K562 (cell line): ENCODE results near the gene CREB3L2. TPM values are rescaled to one million over a fixed set of nuclear protein-coding genes. Genes with fewer than 3 reads are reported as not detected.

Experiments used
- ATF6 ChIP-seq: sonication (generic); formaldehyde crosslinking; IDR thresholded peaks from 2 replicates; pipeline ENCODE4 v1.4.0; 2020; ENCODE audit warnings: mild to moderate bottlenecking, missing genetic modification reagents
- CBX3 ChIP-seq, 2 experiments: IDR thresholded peaks; 1 replicate in 1 of 2; 2 replicates in 1 of 2; pipeline ENCODE4 v1.6.1; 2012; ENCODE audit warnings: inconsistent platforms in 2 of 2, low read length in 2 of 2, borderline replicate concordance in 1 of 2, control low read depth in 1 of 2
- ELF2 ChIP-seq: fragments of 250-450 bp; sonication (Bioruptor Pico); IDR thresholded peaks from 2 replicates; pipeline ENCODE4 v1.5.0; 2021; ENCODE audit warnings: mild to moderate bottlenecking
- GTF2F1 ChIP-seq: IDR thresholded peaks from 2 replicates; pipeline ENCODE4 v1.6.1; 2011; ENCODE audit warnings: low read depth, low read length, improper control_type of control experiment
- HMG20B ChIP-seq: fragments of 250-450 bp; sonication (Bioruptor Pico); IDR thresholded peaks from 2 replicates; pipeline ENCODE4 v1.5.0; 2021; ENCODE audit warnings: mild to moderate bottlenecking
- IFI16 ChIP-seq: fragments of 250-450 bp; sonication (Bioruptor Pico); IDR thresholded peaks from 2 replicates; pipeline ENCODE4 v2.1.2; 2022; ENCODE audit warnings: mild to moderate bottlenecking, inconsistent platforms
- MCM5 ChIP-seq: fragments of 450-650 bp; IDR thresholded peaks from 2 replicates; pipeline ENCODE4 v1.6.1; 2016; ENCODE audit warnings: low read depth
- POLR2G ChIP-seq: fragments of 200-400 bp; formaldehyde crosslinking; IDR thresholded peaks from 2 replicates; pipeline ENCODE4 v1.6.1; 2017; ENCODE audit warnings: low read depth, mild to moderate bottlenecking, antibody characterized with exemption, low read length, moderate library complexity
- RCOR1 ChIP-seq, 2 experiments: IDR thresholded peaks; 2 replicates each; pipeline ENCODE4 v1.6.1; 2012; ENCODE audit warnings: low read depth in 2 of 2, low read length in 2 of 2, borderline replicate concordance in 1 of 2, improper control_type of control experiment in 1 of 2
- SAFB2 ChIP-seq: fragments of 200-400 bp; formaldehyde crosslinking; IDR thresholded peaks from 2 replicates; pipeline ENCODE4 v1.6.1; 2018; ENCODE audit warnings: borderline replicate concordance, low read length, low read depth, moderate library complexity; ENCODE audit not compliant: severe bottlenecking
- SMAD1 ChIP-seq: fragments of 150-350 bp; IDR thresholded peaks from 2 replicates; pipeline ENCODE4 v1.6.1; 2014; ENCODE audit warnings: low read length, low read depth; ENCODE audit not compliant: partially characterized antibody
- TCF3 ChIP-seq: sonication (generic); formaldehyde crosslinking; IDR thresholded peaks from 2 replicates; pipeline ENCODE4 v1.4.0; 2020; ENCODE audit warnings: mild to moderate bottlenecking, missing genetic modification reagents
- VEZF1 ChIP-seq: fragments of 200-800 bp; sonication (Bioruptor generic); IDR thresholded peaks from 2 replicates; pipeline ENCODE4 v1.6.1; 2017; ENCODE audit warnings: missing genetic modification characterization, missing compliant biosample characterization
- YBX1 ChIP-seq: fragments of 450-650 bp; IDR thresholded peaks from 2 replicates; pipeline ENCODE4 v1.7.1; 2016; ENCODE audit warnings: mild to moderate bottlenecking
- ZNF174 ChIP-seq: fragments of 250-450 bp; sonication (Bioruptor Pico); IDR thresholded peaks from 2 replicates; pipeline ENCODE4 v1.4.0; 2020; ENCODE audit warnings: mild to moderate bottlenecking
- ZNF224 ChIP-seq: sonication (generic); formaldehyde crosslinking; IDR thresholded peaks from 2 replicates; pipeline ENCODE4 v1.8.0; 2022; ENCODE audit warnings: mild to moderate bottlenecking, missing genetic modification reagents
- ZNF280A ChIP-seq: fragments of 450-650 bp; IDR thresholded peaks from 2 replicates; pipeline ENCODE4 v1.6.1; 2018; ENCODE audit warnings: mild to moderate bottlenecking, low read depth; ENCODE audit not compliant: partially characterized antibody
- polyA plus RNA-seq, 8 experiments: library from polyadenylated mRNA; depleted of rRNA in 4 of 8; stranded (reverse) in 5 of 8; unstranded in 3 of 8; fragments of >200 nt; fragmentation: Nextera tagmentation in 2 of 8; fragmentation: Illumina TruSeq in 1 of 8; extraction: Ambion mirVana in 2 of 8; extraction: Trizol in 1 of 8; gene quantifications; 2 replicates each; pipeline versions ENCODE4 v1.2.1 to v1.2.3, GENCODE V29; 2011 to 2014; ENCODE audit warnings: inconsistent platforms in 1 of 8, missing spikeins in 1 of 8
- total RNA-seq, 7 experiments: library from RNA; depleted of rRNA in 6 of 7; stranded (reverse); fragments of >200 nt in 6 of 7; fragmentation: Illumina TruSeq in 2 of 7; extraction: Trizol in 2 of 7; gene quantifications; 2 replicates each; pipeline versions ENCODE4 v1.2.1 to v1.2.3, GENCODE V29; 2011 to 2021; ENCODE audit warnings: low replicate concordance in 1 of 7
- TF ChIP-seq, protein P1 (sequence below), 2 experiments: fragments of 450-650 bp in 1 of 2; IDR thresholded peaks; 2 replicates each; pipeline ENCODE4 v1.6.1; 2011 to 2017; ENCODE audit warnings: low read depth in 2 of 2, antibody characterized with exemption in 1 of 2, borderline replicate concordance in 1 of 2, low read length in 1 of 2, mild to moderate bottlenecking in 1 of 2, mixed read lengths in 1 of 2; ENCODE audit not compliant: control insufficient read depth in 1 of 2
- TF ChIP-seq, protein P2 (sequence below): fragments of 250-450 bp; sonication (Bioruptor Pico); IDR thresholded peaks from 2 replicates; pipeline ENCODE4 v1.8.0; 2022; ENCODE audit warnings: moderate library complexity, mild to moderate bottlenecking, inconsistent platforms

The CREB3L2 gene
- total and polyA plus RNA-seq, 9 of the 15 experiments (the other 6 are each of a cell fraction or from before 2014, with no cell fraction given): 7.1 to 45.6 (median 15.8) TPM

GRCh38 chr7:137996386-137996851 lies 5.5 kb downstream of the CREB3L2 start (continued):
- TF ChIP-seq GTF2F1 (no peak), YBX1 (no peak), SMAD1 (peak; percentile 82), ZNF224 (CRISPR knock-in tag) (no peak), ZNF174 (no peak), SAFB2 (no peak), MCM5 (no peak), VEZF1 (CRISPR knock-in tag) (no peak), IFI16 (no peak), POLR2G (no peak), ATF6 (no peak), TCF3 (CRISPR knock-in tag) (peak; percentile 62), ELF2 (no peak), CBX3 (IDR thresholded peaks at IDR 0.05; ENCODE audit: borderline replicate concordance in 1 of 2, low read length in 2 of 2) (0 out of 3 replicates have a peak, but pooled peaks of 1 of the 2 experiments have one; percentile 19), RCOR1 (IDR thresholded peaks at IDR 0.05; ENCODE audit: borderline replicate concordance in 1 of 2, low read depth in 2 of 2, low read length in 2 of 2) (peak in 1 of 2 experiments; percentile 79; a peak in 2 of 4 replicates), ZNF280A (no peak), HMG20B (CRISPR knock-in tag) (no peak)
- TF ChIP-seq, protein P1, sequence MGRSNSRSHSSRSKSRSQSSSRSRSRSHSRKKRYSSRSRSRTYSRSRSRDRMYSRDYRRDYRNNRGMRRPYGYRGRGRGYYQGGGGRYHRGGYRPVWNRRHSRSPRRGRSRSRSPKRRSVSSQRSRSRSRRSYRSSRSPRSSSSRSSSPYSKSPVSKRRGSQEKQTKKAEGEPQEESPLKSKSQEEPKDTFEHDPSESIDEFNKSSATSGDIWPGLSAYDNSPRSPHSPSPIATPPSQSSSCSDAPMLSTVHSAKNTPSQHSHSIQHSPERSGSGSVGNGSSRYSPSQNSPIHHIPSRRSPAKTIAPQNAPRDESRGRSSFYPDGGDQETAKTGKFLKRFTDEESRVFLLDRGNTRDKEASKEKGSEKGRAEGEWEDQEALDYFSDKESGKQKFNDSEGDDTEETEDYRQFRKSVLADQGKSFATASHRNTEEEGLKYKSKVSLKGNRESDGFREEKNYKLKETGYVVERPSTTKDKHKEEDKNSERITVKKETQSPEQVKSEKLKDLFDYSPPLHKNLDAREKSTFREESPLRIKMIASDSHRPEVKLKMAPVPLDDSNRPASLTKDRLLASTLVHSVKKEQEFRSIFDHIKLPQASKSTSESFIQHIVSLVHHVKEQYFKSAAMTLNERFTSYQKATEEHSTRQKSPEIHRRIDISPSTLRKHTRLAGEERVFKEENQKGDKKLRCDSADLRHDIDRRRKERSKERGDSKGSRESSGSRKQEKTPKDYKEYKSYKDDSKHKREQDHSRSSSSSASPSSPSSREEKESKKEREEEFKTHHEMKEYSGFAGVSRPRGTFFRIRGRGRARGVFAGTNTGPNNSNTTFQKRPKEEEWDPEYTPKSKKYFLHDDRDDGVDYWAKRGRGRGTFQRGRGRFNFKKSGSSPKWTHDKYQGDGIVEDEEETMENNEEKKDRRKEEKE (IDR thresholded peaks at IDR 0.05; ENCODE audit: borderline replicate concordance in 1 of 2, control insufficient read depth in 1 of 2, low read depth in 2 of 2, low read length in 1 of 2): no peak
- TF ChIP-seq, protein P2, sequence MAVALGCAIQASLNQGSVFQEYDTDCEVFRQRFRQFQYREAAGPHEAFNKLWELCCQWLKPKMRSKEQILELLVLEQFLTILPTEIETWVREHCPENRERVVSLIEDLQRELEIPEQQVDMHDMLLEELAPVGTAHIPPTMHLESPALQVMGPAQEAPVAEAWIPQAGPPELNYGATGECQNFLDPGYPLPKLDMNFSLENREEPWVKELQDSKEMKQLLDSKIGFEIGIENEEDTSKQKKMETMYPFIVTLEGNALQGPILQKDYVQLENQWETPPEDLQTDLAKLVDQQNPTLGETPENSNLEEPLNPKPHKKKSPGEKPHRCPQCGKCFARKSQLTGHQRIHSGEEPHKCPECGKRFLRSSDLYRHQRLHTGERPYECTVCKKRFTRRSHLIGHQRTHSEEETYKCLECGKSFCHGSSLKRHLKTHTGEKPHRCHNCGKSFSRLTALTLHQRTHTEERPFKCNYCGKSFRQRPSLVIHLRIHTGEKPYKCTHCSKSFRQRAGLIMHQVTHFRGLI (CRISPR knock-in tag): no peak
